H1 (cell line): ENCODE data around the gene MAML3. TPM values are rescaled to one million over a fixed set of nuclear protein-coding genes. Genes with fewer than 3 reads are reported as not detected.
A peak's percentile ranks its signal among the peaks of the same experiment; 100 is the strongest.

ENCODE experiments used
- CTCF ChIA-PET: fragments of 300-600 bp; sonication (Branson Sonifier 250); formaldehyde crosslinking; loops from one replicate; lab custom pipeline; 2021; ENCODE audit not compliant: partially characterized antibody; lab: Charles Lee
- POLR2A ChIA-PET: fragments of 300-600 bp; sonication (Branson Sonifier 250); formaldehyde crosslinking; loops from one replicate; lab custom pipeline; 2021; ENCODE audit warnings: inconsistent platforms; ENCODE audit not compliant: partially characterized antibody; lab: Charles Lee
- DNase-seq, 2 experiments: peaks; one replicate each; pipeline versions ENCODE4 v3.0.0 to v3.0.0-alpha.2; 2010 to 2022; ENCODE audit warnings: low spot score in 2 of 2, low read depth in 1 of 2, mixed read lengths in 1 of 2
- FAIRE-seq: peaks from 2 replicates; lab custom pipeline; 2011; peaks lifted over from hg19 to GRCh38; lab: Jason Lieb, UNC
- H2AFZ ChIP-seq: 2 replicates; pipeline ENCODE4 v1.8.1; 2012; ENCODE audit warnings: low read length, inconsistent platforms
- H2AK5ac ChIP-seq: 2 replicates; pipeline ENCODE4 v1.6.1; 2013; ENCODE audit warnings: low read depth, low read length
- H2BK120ac ChIP-seq: replicated peaks from 2 replicates; pipeline ENCODE3; 2013; ENCODE audit warnings: low read depth, low read length, inconsistent platforms
- H2BK12ac ChIP-seq: 2 replicates; pipeline ENCODE4 v1.6.1; 2013; ENCODE audit warnings: low read depth, low read length
- H2BK15ac ChIP-seq: 2 replicates; pipeline ENCODE4 v1.6.1; 2013; ENCODE audit warnings: low read length
- H2BK20ac ChIP-seq: 2 replicates; pipeline ENCODE4 v1.6.1; 2013; ENCODE audit warnings: low read length
- H2BK5ac ChIP-seq: 2 replicates; pipeline ENCODE4 v1.6.1; 2013; ENCODE audit warnings: low read depth, low read length
- H3K14ac ChIP-seq: 2 replicates; pipeline ENCODE4 v1.6.1; 2013; ENCODE audit warnings: inconsistent platforms; ENCODE audit not compliant: insufficient read length
- H3K18ac ChIP-seq: 2 replicates; pipeline ENCODE4 v1.6.1; 2013; ENCODE audit warnings: low read length; ENCODE audit errors: extremely low read depth
- H3K23ac ChIP-seq: 2 replicates; pipeline ENCODE4 v1.6.1; 2013; ENCODE audit warnings: inconsistent platforms; ENCODE audit not compliant: insufficient read length
- H3K23me2 ChIP-seq: 2 replicates; pipeline ENCODE4 v1.6.1; 2013; ENCODE audit warnings: low read depth, low read length
- H3K27ac ChIP-seq: 2 replicates; pipeline ENCODE4 v1.6.1; 2011; ENCODE audit warnings: low read depth, low read length, inconsistent platforms
- H3K27me3 ChIP-seq, 4 experiments: replicated peaks in 1 of 4; 1 replicate in 1 of 4; 2 replicates in 3 of 4; pipeline versions ENCODE4 v1.6.1 to v1.8.1; 2011 to 2013; ENCODE audit warnings: low read length in 3 of 4, mild to moderate bottlenecking in 3 of 4, inconsistent platforms in 2 of 4, mixed read lengths in 2 of 4, moderate library complexity in 1 of 4; ENCODE audit not compliant: control insufficient read depth in 3 of 4, insufficient read depth in 3 of 4; ENCODE audit errors: extremely low read depth in 1 of 4
- H3K36me3 ChIP-seq, 4 experiments: 2 replicates each; pipeline versions ENCODE4 v1.6.1 to v1.8.1; 2011 to 2013; ENCODE audit warnings: mild to moderate bottlenecking in 4 of 4, low read length in 3 of 4, moderate library complexity in 2 of 4, control low read depth in 1 of 4, inconsistent platforms in 1 of 4; ENCODE audit not compliant: insufficient read depth in 4 of 4, control insufficient read depth in 2 of 4
- H3K4ac ChIP-seq: replicated peaks from 2 replicates; pipeline ENCODE3; 2013; ENCODE audit warnings: low read length, low read depth, mixed read lengths, inconsistent platforms; ENCODE audit not compliant: insufficient read length
- H3K4me1 ChIP-seq, 4 experiments: replicated peaks in 1 of 4; 1 replicate in 1 of 4; 2 replicates in 3 of 4; pipeline versions ENCODE4 v1.6.1 to v1.8.1; 2011 to 2013; ENCODE audit warnings: low read length in 3 of 4, inconsistent platforms in 2 of 4, mixed read lengths in 1 of 4; ENCODE audit not compliant: insufficient read depth in 4 of 4, control insufficient read depth in 3 of 4
- H3K4me2 ChIP-seq, 2 experiments: 2 replicates each; pipeline versions ENCODE4 v1.6.1 to v1.8.1; 2011 to 2013; ENCODE audit warnings: low read depth in 2 of 2, low read length in 2 of 2, control low read depth in 1 of 2, inconsistent platforms in 1 of 2, mild to moderate bottlenecking in 1 of 2; ENCODE audit not compliant: insufficient read depth in 1 of 2
- H3K4me3 ChIP-seq, 4 experiments: fragments of 200-600, 300-600 bp in 1 of 4; sonication (generic), shearing (Covaris generic), sonication (Bioruptor Twin) in 1 of 4; 2 replicates each; pipeline versions ENCODE4 v1.5.1 to v1.8.1; 2011 to 2016; ENCODE audit warnings: low read length in 4 of 4, low read depth in 3 of 4, control low read depth in 2 of 4, inconsistent platforms in 2 of 4, mild to moderate bottlenecking in 2 of 4, mixed read lengths in 1 of 4, moderate library complexity in 1 of 4; ENCODE audit not compliant: insufficient read depth in 2 of 4; ENCODE audit errors: extremely low read depth in 1 of 4
- H3K56ac ChIP-seq: replicated peaks from 2 replicates; pipeline ENCODE3; 2013; ENCODE audit warnings: low read depth, mild to moderate bottlenecking, mixed read lengths, low read length, inconsistent platforms; ENCODE audit not compliant: insufficient read length
- H3K79me1 ChIP-seq: 2 replicates; pipeline ENCODE4 v1.6.1; 2013; ENCODE audit warnings: low read depth, low read length, control low read depth
- H3K79me2 ChIP-seq, 2 experiments: 2 replicates each; pipeline versions ENCODE4 v1.6.1 to v1.8.1; 2012 to 2013; ENCODE audit warnings: low read length in 2 of 2, mild to moderate bottlenecking in 2 of 2, inconsistent platforms in 1 of 2; ENCODE audit not compliant: insufficient read depth in 2 of 2, control insufficient read depth in 1 of 2
- H3K9ac ChIP-seq, 4 experiments: replicated peaks in 1 of 4; 1 replicate in 1 of 4; 2 replicates in 3 of 4; pipeline versions ENCODE4 v1.6.1 to v1.8.1; 2011 to 2013; ENCODE audit warnings: low read depth in 3 of 4, low read length in 3 of 4, control low read depth in 2 of 4, mild to moderate bottlenecking in 2 of 4, moderate library complexity in 2 of 4, inconsistent platforms in 1 of 4; ENCODE audit errors: extremely low read depth in 1 of 4
- H3K9me3 ChIP-seq, 2 experiments: 2 replicates each; pipeline versions ENCODE4 v1.6.1 to v1.8.1; 2012 to 2013; ENCODE audit warnings: mild to moderate bottlenecking in 2 of 2, moderate library complexity in 2 of 2, control low read depth in 1 of 2, inconsistent platforms in 1 of 2, low read depth in 1 of 2, low read length in 1 of 2, mixed read lengths in 1 of 2; ENCODE audit not compliant: insufficient read depth in 2 of 2
- H4K20me1 ChIP-seq, 2 experiments: replicated peaks in 1 of 2; 2 replicates each; pipeline versions ENCODE3 to v1.8.1; 2011 to 2013; ENCODE audit warnings: inconsistent platforms in 2 of 2, low read length in 2 of 2, mild to moderate bottlenecking in 1 of 2; ENCODE audit not compliant: insufficient read depth in 2 of 2, control insufficient read depth in 1 of 2
- H4K5ac ChIP-seq: 2 replicates; pipeline ENCODE4 v1.6.1; 2013; ENCODE audit warnings: low read length, low read depth, mixed read lengths, inconsistent platforms; ENCODE audit not compliant: insufficient read length
- H4K8ac ChIP-seq: 2 replicates; pipeline ENCODE4 v1.8.0; 2013; ENCODE audit warnings: mild to moderate bottlenecking, moderate library complexity, low read length, inconsistent platforms; ENCODE audit not compliant: insufficient read depth; ENCODE audit errors: extremely low read depth
- H4K91ac ChIP-seq: replicated peaks from 2 replicates; pipeline ENCODE3; 2013; ENCODE audit warnings: low read length, mixed read lengths, inconsistent platforms; ENCODE audit not compliant: insufficient read length
- ASH2L ChIP-seq: fragments of 200-600, 300-600 bp; sonication (generic); IDR thresholded peaks from one replicate; pipeline ENCODE4 v1.7.1; 2017; ENCODE audit warnings: low read length
- CREB1 ChIP-seq: IDR thresholded peaks from 2 replicates; pipeline ENCODE4 v1.6.1; 2012; ENCODE audit warnings: inconsistent platforms
- KDM1A ChIP-seq: fragments of 200-600, 300-600 bp; sonication (generic); IDR thresholded peaks from 2 replicates; pipeline ENCODE4 v1.7.1; 2016; ENCODE audit warnings: mild to moderate bottlenecking, low read length, borderline replicate concordance
- RAD21 ChIP-seq, 2 experiments: IDR thresholded peaks in 1 of 2; conservative IDR thresholded peaks in 1 of 2; 2 replicates each; pipeline ENCODE4 v1.6.1; 2011; ENCODE audit warnings: low read depth in 2 of 2, low read length in 2 of 2, improper control_type of control experiment in 1 of 2, inconsistent platforms in 1 of 2, mild to moderate bottlenecking in 1 of 2, moderate library complexity in 1 of 2
- SIN3A ChIP-seq, 2 experiments: IDR thresholded peaks in 1 of 2; conservative IDR thresholded peaks in 1 of 2; 2 replicates each; pipeline ENCODE4 v1.6.1; 2011 to 2012; ENCODE audit warnings: low read length in 2 of 2, improper control_type of control experiment in 1 of 2, low read depth in 1 of 2, mild to moderate bottlenecking in 1 of 2
- ZNF274 ChIP-seq: IDR thresholded peaks from 2 replicates; pipeline ENCODE4 v1.7.0; 2012; ENCODE audit warnings: low read length, borderline replicate concordance; ENCODE audit errors: extremely low read depth
- WGBS, 2 experiments: shearing (Covaris generic) in 1 of 2; methylation state at CpG; one replicate each; pipeline versions ENCODE4 v1.1.6 to v1.1.7; 2013 to 2015; ENCODE audit warnings: low lambda C conversion rate in 2 of 2, mixed read lengths in 2 of 2, inconsistent platforms in 1 of 2, low coverage in 1 of 2, missing lambda C conversion rate in 1 of 2; ENCODE audit not compliant: insufficient replicate concordance in 2 of 2, insufficient coverage in 1 of 2, insufficient read length in 1 of 2; ENCODE audit errors: extremely low coverage in 1 of 2, missing lambda C conversion rate in 1 of 2; 5-methylcytosine and 5-hydroxymethylcytosine counted together
- polyA plus RNA-seq, 7 experiments: library from polyadenylated mRNA; depleted of rRNA in 3 of 7; stranded (reverse) in 5 of 7; unstranded in 2 of 7; fragments of >200 nt in 5 of 7; fragments of 200-250 nt in 2 of 7; gene quantifications; 1 replicate in 5 of 7; 2 replicates in 1 of 7; 4 replicates in 1 of 7; pipeline versions ENCODE4 v1.2.1 to v1.2.3, GENCODE V29; 2011 to 2013; ENCODE audit warnings: missing spikeins in 2 of 7, mixed read lengths in 2 of 7
- total RNA-seq: library from RNA; stranded (reverse); fragmentation: NEBNext Ultra II Directional; extraction: Animal tissue kit (Norgen Biotek cat#: 25700); gene quantifications from 2 replicates; pipeline ENCODE4 v1.2.1, GENCODE V29; 2021

MAML3 gene
- total and polyA plus RNA-seq, 2 of the 8 experiments (the other 6 are each of a cell fraction or from before 2014, with no cell fraction given): 2.1 to 5.7 TPM

DNA sequence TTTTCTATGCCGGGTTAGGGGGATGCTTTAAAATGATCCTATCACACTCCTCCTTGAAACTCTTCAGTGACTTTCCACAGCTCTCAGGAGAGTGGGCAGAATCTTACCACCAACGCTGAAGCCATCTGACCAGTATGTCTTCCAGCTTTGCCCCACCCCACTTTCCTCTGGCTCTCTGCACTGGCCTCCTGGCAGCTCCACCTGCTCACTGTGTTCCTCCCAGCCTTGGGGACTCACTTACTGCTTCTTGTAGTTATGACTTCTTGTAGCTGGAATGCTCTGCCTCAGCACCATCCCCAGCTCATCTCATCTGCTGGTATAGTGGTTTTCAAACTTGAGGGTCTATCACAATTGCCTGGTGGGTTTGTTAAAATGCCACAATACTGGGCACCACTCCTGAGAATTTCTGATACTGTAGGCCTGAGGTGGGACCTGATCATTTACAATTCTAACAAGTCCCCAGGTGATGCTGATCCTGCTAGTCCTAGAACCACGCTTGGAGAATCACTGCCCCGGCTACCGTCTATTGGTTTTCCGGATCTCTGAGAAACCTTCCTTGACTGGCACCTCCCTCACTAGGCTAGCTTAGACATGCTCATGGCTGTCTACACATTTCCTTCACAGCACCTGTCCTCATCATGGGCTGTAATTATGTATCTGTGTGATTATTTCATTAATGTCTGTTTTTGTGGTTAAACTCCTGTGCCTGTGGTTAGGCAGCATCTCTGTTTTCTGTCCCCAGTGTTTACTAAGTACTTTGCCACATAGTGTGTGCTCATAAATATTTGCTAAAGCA is 336.1 kb downstream of the MAML3 start:
- POLR2A ChIA-PET: interaction anchor here (0.9 kb wide), 1 partner anchor 9 kb away, joined by 4 read pairs; no protein-coding TSS in a partner anchor

More for the DNA sequence above, 336.1 kb downstream of the MAML3 start:
- no peak overlapping the region for H2BK20ac ChIP-seq
- H3K36me3 ChIP-seq: no peaks in the 10 kb centered on the region
- CTCF ChIA-PET: interaction anchor here (1.0 kb wide), 1 partner anchor 33 kb away, joined by 3 read pairs; no protein-coding TSS in a partner anchor
- no peaks in the 10 kb centered on the region for H3K79me2 ChIP-seq
- H2BK12ac ChIP-seq: peak overlapping the region; percentile 41; the same call in 1 of the 2 replicates
- no peak overlapping the region for H3K23ac ChIP-seq
- no peak overlapping the region for H3K18ac ChIP-seq
- no peak for FAIRE-seq
- H3K4ac ChIP-seq: no peak overlapping the region
- peak overlapping the region; percentile 27 for H4K5ac ChIP-seq
- no peaks in the 10 kb centered on the region for H3K23me2 ChIP-seq
- TF ChIP-seq KDM1A: no peak
- TF ChIP-seq RAD21 (IDR thresholded peaks at IDR 0.05 in 1 of 2, conservative IDR thresholded peaks at IDR 0.05 in 1 of 2; ENCODE audit: low read depth in 2 of 2, low read length in 2 of 2): no peak
- TF ChIP-seq ASH2L: no peak
- TF ChIP-seq SIN3A (conservative IDR thresholded peaks at IDR 0.05 in 1 of 2, IDR thresholded peaks at IDR 0.05 in 1 of 2; ENCODE audit: low read depth in 1 of 2, low read length in 2 of 2): no peak
- no peak for TF ChIP-seq CREB1
- TF ChIP-seq ZNF274: no peak
- H2BK15ac ChIP-seq: no peak overlapping the region
- H2AFZ ChIP-seq: no peak overlapping the region
- no peaks in the 10 kb centered on the region for H4K20me1 ChIP-seq
- H2AK5ac ChIP-seq: no peak overlapping the region
- peaks cover 2 to 22% (median 11%) of the 10 kb centered on the region in 4 experiments; a peak in 5 of 7 replicates for H3K4me1 ChIP-seq
- H3K79me1 ChIP-seq: no peaks in the 10 kb centered on the region
- H4K8ac ChIP-seq: no peak overlapping the region
- no peak overlapping the region for H3K4me2 ChIP-seq
- DNase-seq: no peak
- no peak overlapping the region for H3K9ac ChIP-seq
- H3K27ac ChIP-seq: no peak overlapping the region
- H4K91ac ChIP-seq: peak overlapping the region; percentile 61
- no peak overlapping the region for H3K4me3 ChIP-seq
- WGBS, 2 experiments: 93% methylated on average over 6 of the region's 6 CpGs; no CpG with 5 or more reads in 1 of the 2 experiments
- no peak overlapping the region for H3K14ac ChIP-seq
- no peak overlapping the region; the same call in 1 of the 2 replicates for H2BK5ac ChIP-seq
- H3K9me3 ChIP-seq: peaks cover 4 to 5% of the 10 kb centered on the region in 2 experiments; a peak in 1 of 4 replicates
- H3K27me3 ChIP-seq: no peaks in the 10 kb centered on the region
- H3K56ac ChIP-seq: no peak overlapping the region
- no peak overlapping the region for H2BK120ac ChIP-seq
